HepG2 (cell line): ENCODE results near the gene NDUFC1. TPM values are rescaled to one million over a fixed set of nuclear protein-coding genes. Genes with fewer than 3 reads are reported as not detected.

ENCODE experiments used
- ATAD3A ChIP-seq: sonication (generic); formaldehyde crosslinking; IDR thresholded peaks from 2 replicates; pipeline ENCODE4 v1.4.0; 2020; ENCODE audit warnings: missing genetic modification reagents
- CAMTA2 ChIP-seq: sonication (generic); formaldehyde crosslinking; IDR thresholded peaks from 2 replicates; pipeline ENCODE4 v1.4.0; 2020; ENCODE audit warnings: mild to moderate bottlenecking, missing genetic modification reagents, borderline replicate concordance
- CBFB ChIP-seq: sonication (generic); formaldehyde crosslinking; IDR thresholded peaks from 2 replicates; pipeline ENCODE4 v1.4.0; 2020; ENCODE audit warnings: missing genetic modification reagents
- CEBPG ChIP-seq: IDR thresholded peaks from 2 replicates; pipeline ENCODE4 v1.6.1; 2016
- DNMT3B ChIP-seq: conservative IDR thresholded peaks from 2 replicates; pipeline ENCODE4 v1.6.1; 2016; ENCODE audit warnings: missing biosample characterization, control low read depth
- ESRRA ChIP-seq: sonication (generic); formaldehyde crosslinking; IDR thresholded peaks from 2 replicates; pipeline ENCODE4 v1.5.1; 2020; ENCODE audit warnings: mild to moderate bottlenecking, low read depth, missing genetic modification reagents
- KAT8 ChIP-seq: IDR thresholded peaks from 2 replicates; pipeline ENCODE4 v1.6.1; 2016; ENCODE audit warnings: missing genetic modification reagents, missing compliant biosample characterization
- MED1 ChIP-seq: sonication (generic); formaldehyde crosslinking; IDR thresholded peaks from 2 replicates; pipeline ENCODE4 v1.4.0; 2020; ENCODE audit warnings: missing genetic modification reagents
- NFATC3 ChIP-seq: sonication (generic); formaldehyde crosslinking; IDR thresholded peaks from 2 replicates; pipeline ENCODE4 v1.5.1; 2020; ENCODE audit warnings: mild to moderate bottlenecking, missing genetic modification reagents
- NR2F6 ChIP-seq, 2 experiments: IDR thresholded peaks; 2 replicates each; pipeline ENCODE4 v1.6.1; 2016; ENCODE audit warnings: antibody characterized with exemption in 1 of 2, mild to moderate bottlenecking in 1 of 2
- PPARG ChIP-seq: conservative IDR thresholded peaks from 2 replicates; pipeline ENCODE4 v1.6.1; 2016; ENCODE audit warnings: missing biosample characterization, missing genetic modification reagents
- RBAK ChIP-seq: sonication (generic); formaldehyde crosslinking; IDR thresholded peaks from 2 replicates; pipeline ENCODE4 v1.5.1; 2020; ENCODE audit warnings: mild to moderate bottlenecking, missing genetic modification reagents
- SMAD3 ChIP-seq: sonication (generic); formaldehyde crosslinking; IDR thresholded peaks from 2 replicates; pipeline ENCODE4 v1.4.0; 2020; ENCODE audit warnings: missing genetic modification reagents
- TEAD3 ChIP-seq: optimal IDR thresholded peaks from 2 replicates; pipeline ENCODE3; 2016; ENCODE audit warnings: borderline replicate concordance
- ZMYM4 ChIP-seq: sonication (generic); formaldehyde crosslinking; IDR thresholded peaks from 2 replicates; pipeline ENCODE4 v1.8.1; 2023; ENCODE audit warnings: mild to moderate bottlenecking, missing genetic modification reagents
- ZNF530 ChIP-seq: sonication (generic); formaldehyde crosslinking; IDR thresholded peaks from 2 replicates; pipeline ENCODE4 v1.5.0; 2020; ENCODE audit warnings: low read depth, mild to moderate bottlenecking, missing genetic modification reagents
- ZNF616 ChIP-seq: sonication (generic); formaldehyde crosslinking; IDR thresholded peaks from 2 replicates; pipeline ENCODE4 v1.5.0; 2020; ENCODE audit warnings: low read depth, mild to moderate bottlenecking, missing genetic modification reagents
- ZNF644 ChIP-seq: IDR thresholded peaks from 2 replicates; pipeline ENCODE4 v1.6.1; 2016; ENCODE audit warnings: low read depth
- ZNF782 ChIP-seq: sonication (generic); formaldehyde crosslinking; IDR thresholded peaks from 2 replicates; pipeline ENCODE4 v1.4.0; 2020; ENCODE audit warnings: missing genetic modification reagents, mild to moderate bottlenecking, borderline replicate concordance
- polyA plus RNA-seq, 8 experiments: library from polyadenylated mRNA; depleted of rRNA in 3 of 8; stranded (reverse) in 7 of 8; unstranded in 1 of 8; fragments of >200 nt; fragmentation: Illumina TruSeq in 4 of 8; extraction: Trizol in 4 of 8; gene quantifications; 2 replicates each; pipeline versions ENCODE4 v1.2.1 to v1.2.3, GENCODE V29; 2011 to 2016; ENCODE audit warnings: low read depth in 4 of 8, missing spikeins in 1 of 8, mixed read lengths in 1 of 8; ENCODE audit not compliant: insufficient read depth in 1 of 8
- total RNA-seq, 5 experiments: library from RNA; depleted of rRNA; stranded (reverse); fragments of >200 nt; fragmentation: Illumina TruSeq; extraction: Trizol; gene quantifications; 2 replicates each; pipeline ENCODE4 v1.2.3, GENCODE V29; 2016; ENCODE audit warnings: low read depth in 1 of 5
- TF ChIP-seq, protein P1 (sequence below): IDR thresholded peaks from 2 replicates; pipeline ENCODE4 v1.6.1; 2016
- TF ChIP-seq, protein P2 (sequence below): IDR thresholded peaks from 2 replicates; pipeline ENCODE4 v1.6.1; 2016; ENCODE audit warnings: missing compliant biosample characterization, missing genetic modification reagents, borderline replicate concordance
- TF ChIP-seq, protein P3 (sequence below): sonication (generic); formaldehyde crosslinking; IDR thresholded peaks from 2 replicates; pipeline ENCODE4 v1.4.0; 2020; ENCODE audit warnings: missing genetic modification reagents, borderline replicate concordance
- TF ChIP-seq, protein P4 (sequence below): sonication (generic); formaldehyde crosslinking; IDR thresholded peaks from 2 replicates; pipeline ENCODE4 v1.5.0; 2020; ENCODE audit warnings: mild to moderate bottlenecking, missing genetic modification reagents
- TF ChIP-seq, protein P5 (sequence below): sonication (generic); formaldehyde crosslinking; IDR thresholded peaks from 2 replicates; pipeline ENCODE4 v1.4.0; 2020; ENCODE audit warnings: missing genetic modification reagents

Gene NDUFC1
- total and polyA plus RNA-seq, 2 of the 13 experiments (the other 11 are each of a cell fraction or from before 2014, with no cell fraction given), result 43.4 to 96.4 TPM

DNA sequence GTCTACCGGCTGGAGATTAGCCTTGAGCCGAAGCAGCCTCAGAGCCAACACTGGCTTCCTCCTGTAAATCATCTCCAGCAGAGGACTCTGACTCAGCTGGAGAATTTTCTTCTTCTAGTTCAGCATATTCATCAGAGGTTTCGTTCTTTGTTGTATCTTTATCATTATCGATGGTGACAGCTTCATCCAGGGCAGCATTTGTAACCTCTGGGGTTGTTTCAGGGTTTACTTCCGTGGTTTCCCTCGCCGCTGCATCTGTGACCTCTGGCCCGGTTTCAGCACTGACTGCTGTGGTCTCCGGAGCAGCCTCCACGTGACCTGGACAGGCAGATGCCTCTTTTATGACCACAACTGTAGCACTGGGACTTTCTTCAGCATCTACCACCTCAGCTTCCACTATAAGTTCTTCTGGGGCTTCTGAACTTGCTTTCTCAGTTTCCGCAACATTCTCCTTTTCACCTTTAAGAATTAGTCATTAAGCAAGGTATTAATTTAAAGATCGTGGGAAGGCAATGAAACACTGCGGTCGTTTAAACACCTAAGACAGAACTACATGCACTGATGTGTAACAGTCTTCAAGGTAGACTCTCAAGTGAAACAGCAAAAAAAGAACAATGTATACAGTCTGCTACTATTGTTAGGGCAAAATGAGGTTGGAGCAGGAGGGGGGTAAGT lies 35.6 kb downstream of the NDUFC1 start (continued):
- TF ChIP-seq ZMYM4 (CRISPR knock-in tag) (peak; percentile 51; the same call in 1 of the 2 replicates), NR2F6 (IDR thresholded peaks at IDR 0.05) (peak; percentile 59), NR2F6 (CRISPR knock-in tag; IDR thresholded peaks at IDR 0.05) (peak; percentile 75), ZNF782 (CRISPR knock-in tag) (0 out of 2 replicates have a peak, but pooled peaks have one; percentile 37), CEBPG (CRISPR knock-in tag) (peak; percentile 20; the same call in 1 of the 2 replicates), MED1 (CRISPR knock-in tag) (0 out of 2 replicates have a peak, but pooled peaks have one; percentile 22), PPARG (CRISPR knock-in tag) (peak; percentile 99), ATAD3A (CRISPR knock-in tag) (no peak), KAT8 (peak; percentile 63), CAMTA2 (CRISPR knock-in tag) (no peak), ZNF616 (no peak), ZNF530 (no peak), CBFB (0 out of 2 replicates have a peak, but pooled peaks have one; percentile 43), ESRRA (CRISPR knock-in tag) (no peak), NFATC3 (CRISPR knock-in tag) (no peak), RBAK (CRISPR knock-in tag) (no peak), TEAD3 (CRISPR knock-in tag) (peak; percentile 11), ZNF644 (0 out of 2 replicates have a peak, but pooled peaks have one; percentile 10), SMAD3 (CRISPR knock-in tag) (no peak), DNMT3B (CRISPR knock-in tag) (0 out of 2 replicates have a peak, but pooled peaks have one; percentile 41)
- TF ChIP-seq, protein P1, sequence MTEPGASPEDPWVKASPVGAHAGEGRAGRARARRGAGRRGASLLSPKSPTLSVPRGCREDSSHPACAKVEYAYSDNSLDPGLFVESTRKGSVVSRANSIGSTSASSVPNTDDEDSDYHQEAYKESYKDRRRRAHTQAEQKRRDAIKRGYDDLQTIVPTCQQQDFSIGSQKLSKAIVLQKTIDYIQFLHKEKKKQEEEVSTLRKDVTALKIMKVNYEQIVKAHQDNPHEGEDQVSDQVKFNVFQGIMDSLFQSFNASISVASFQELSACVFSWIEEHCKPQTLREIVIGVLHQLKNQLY (CRISPR knock-in tag), result 0 out of 2 replicates have a peak, but pooled peaks have one; percentile 34
- TF ChIP-seq, protein P2, sequence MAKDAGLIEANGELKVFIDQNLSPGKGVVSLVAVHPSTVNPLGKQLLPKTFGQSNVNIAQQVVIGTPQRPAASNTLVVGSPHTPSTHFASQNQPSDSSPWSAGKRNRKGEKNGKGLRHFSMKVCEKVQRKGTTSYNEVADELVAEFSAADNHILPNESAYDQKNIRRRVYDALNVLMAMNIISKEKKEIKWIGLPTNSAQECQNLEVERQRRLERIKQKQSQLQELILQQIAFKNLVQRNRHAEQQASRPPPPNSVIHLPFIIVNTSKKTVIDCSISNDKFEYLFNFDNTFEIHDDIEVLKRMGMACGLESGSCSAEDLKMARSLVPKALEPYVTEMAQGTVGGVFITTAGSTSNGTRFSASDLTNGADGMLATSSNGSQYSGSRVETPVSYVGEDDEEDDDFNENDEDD (CRISPR knock-in tag), result 0 out of 2 replicates have a peak, but pooled peaks have one; percentile 25
- TF ChIP-seq, protein P3, sequence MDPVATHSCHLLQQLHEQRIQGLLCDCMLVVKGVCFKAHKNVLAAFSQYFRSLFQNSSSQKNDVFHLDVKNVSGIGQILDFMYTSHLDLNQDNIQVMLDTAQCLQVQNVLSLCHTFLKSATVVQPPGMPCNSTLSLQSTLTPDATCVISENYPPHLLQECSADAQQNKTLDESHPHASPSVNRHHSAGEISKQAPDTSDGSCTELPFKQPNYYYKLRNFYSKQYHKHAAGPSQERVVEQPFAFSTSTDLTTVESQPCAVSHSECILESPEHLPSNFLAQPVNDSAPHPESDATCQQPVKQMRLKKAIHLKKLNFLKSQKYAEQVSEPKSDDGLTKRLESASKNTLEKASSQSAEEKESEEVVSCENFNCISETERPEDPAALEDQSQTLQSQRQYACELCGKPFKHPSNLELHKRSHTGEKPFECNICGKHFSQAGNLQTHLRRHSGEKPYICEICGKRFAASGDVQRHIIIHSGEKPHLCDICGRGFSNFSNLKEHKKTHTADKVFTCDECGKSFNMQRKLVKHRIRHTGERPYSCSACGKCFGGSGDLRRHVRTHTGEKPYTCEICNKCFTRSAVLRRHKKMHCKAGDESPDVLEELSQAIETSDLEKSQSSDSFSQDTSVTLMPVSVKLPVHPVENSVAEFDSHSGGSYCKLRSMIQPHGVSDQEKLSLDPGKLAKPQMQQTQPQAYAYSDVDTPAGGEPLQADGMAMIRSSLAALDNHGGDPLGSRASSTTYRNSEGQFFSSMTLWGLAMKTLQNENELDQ (CRISPR knock-in tag), result no peak
- TF ChIP-seq, protein P4, sequence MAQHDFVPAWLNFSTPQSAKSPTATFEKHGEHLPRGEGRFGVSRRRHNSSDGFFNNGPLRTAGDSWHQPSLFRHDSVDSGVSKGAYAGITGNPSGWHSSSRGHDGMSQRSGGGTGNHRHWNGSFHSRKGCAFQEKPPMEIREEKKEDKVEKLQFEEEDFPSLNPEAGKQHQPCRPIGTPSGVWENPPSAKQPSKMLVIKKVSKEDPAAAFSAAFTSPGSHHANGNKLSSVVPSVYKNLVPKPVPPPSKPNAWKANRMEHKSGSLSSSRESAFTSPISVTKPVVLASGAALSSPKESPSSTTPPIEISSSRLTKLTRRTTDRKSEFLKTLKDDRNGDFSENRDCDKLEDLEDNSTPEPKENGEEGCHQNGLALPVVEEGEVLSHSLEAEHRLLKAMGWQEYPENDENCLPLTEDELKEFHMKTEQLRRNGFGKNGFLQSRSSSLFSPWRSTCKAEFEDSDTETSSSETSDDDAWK, result no peak
- TF ChIP-seq, protein P5, sequence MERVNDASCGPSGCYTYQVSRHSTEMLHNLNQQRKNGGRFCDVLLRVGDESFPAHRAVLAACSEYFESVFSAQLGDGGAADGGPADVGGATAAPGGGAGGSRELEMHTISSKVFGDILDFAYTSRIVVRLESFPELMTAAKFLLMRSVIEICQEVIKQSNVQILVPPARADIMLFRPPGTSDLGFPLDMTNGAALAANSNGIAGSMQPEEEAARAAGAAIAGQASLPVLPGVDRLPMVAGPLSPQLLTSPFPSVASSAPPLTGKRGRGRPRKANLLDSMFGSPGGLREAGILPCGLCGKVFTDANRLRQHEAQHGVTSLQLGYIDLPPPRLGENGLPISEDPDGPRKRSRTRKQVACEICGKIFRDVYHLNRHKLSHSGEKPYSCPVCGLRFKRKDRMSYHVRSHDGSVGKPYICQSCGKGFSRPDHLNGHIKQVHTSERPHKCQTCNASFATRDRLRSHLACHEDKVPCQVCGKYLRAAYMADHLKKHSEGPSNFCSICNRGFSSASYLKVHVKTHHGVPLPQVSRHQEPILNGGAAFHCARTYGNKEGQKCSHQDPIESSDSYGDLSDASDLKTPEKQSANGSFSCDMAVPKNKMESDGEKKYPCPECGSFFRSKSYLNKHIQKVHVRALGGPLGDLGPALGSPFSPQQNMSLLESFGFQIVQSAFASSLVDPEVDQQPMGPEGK (CRISPR knock-in tag), result no peak
